HG03342 (cell line): Measurements from ENCODE around the gene OXNAD1.
A peak's percentile ranks its signal among the peaks of the same experiment; 100 is the strongest.

ENCODE experiments used
- ATAC-seq: cut with Tn5 transposase; IDR thresholded peaks from one replicate; pipeline ENCODE4 v1.9.1; 2021; ENCODE audit warnings: mild to moderate bottlenecking, moderate library complexity; ENCODE audit not compliant: unreplicated experiment

Gene OXNAD1

DNA sequence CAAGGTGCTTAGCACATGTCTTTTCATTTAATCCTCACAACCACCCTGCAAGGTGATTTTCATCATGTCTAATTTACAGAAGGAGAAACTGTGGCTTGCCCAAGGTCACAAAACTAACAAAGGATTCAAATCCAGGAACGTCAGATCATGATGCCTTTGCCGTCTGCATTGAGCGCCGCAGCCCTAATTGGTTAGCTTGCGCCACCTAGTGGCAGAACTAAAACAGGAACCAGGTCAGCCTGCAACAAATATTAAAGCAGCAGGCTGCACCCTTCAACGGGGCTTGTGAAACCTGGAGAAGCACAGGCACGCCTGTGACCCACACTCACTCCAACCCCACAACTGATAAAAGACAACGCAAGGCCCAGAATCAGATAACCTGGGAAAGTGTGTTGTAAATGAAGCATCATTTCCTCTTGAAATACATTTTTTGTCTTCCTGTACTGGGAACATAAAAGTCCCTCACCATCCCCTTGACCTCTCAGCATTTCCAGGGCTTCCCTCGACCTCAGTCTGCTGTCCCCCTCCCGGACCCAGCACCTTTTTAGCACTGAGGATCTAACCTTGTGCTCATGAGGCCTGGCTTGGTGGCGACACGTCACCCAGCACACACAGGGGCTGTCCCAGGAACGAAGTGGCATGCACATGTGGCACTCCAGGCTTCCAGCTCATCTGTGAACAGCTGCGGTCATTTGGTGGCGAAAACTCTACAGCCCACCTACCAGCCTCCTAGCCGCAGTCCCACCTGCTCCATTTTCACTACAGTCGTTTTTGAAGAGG lies 17.5 kb upstream of the OXNAD1 start:
- peak; percentile 82 for ATAC-seq

DNA sequence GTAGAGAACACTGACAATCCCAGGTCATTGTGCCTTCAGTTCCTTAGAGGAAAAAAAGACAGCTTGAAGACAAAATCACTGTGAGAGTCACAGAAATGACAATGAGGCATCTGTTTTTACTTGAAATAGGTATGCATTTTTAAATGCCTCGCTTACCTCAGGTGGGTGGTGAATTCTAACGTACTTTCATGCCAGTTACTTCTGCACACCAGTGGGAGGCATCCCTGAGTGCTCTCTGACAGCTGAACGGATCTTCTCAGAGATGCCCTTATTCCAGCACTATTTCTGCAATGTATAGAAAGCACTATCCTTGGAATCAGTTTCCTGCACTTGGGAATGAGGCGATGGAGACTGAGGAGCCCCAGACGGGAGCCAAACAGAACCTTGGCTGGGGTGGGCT lies 16.5 kb upstream of the OXNAD1 start:
- ATAC-seq: no peak

GRCh38 chr3:16249336-16249735 lies 15.7 kb upstream of the OXNAD1 start:
- no peak for ATAC-seq

GRCh38 chr3:16249886-16250285 lies 15.1 kb upstream of the OXNAD1 start:
- no peak for ATAC-seq

- no peak for ATAC-seq
These were observed 13.5 kb upstream of the OXNAD1 start for GRCh38 chr3:16251316-16252085.

DNA sequence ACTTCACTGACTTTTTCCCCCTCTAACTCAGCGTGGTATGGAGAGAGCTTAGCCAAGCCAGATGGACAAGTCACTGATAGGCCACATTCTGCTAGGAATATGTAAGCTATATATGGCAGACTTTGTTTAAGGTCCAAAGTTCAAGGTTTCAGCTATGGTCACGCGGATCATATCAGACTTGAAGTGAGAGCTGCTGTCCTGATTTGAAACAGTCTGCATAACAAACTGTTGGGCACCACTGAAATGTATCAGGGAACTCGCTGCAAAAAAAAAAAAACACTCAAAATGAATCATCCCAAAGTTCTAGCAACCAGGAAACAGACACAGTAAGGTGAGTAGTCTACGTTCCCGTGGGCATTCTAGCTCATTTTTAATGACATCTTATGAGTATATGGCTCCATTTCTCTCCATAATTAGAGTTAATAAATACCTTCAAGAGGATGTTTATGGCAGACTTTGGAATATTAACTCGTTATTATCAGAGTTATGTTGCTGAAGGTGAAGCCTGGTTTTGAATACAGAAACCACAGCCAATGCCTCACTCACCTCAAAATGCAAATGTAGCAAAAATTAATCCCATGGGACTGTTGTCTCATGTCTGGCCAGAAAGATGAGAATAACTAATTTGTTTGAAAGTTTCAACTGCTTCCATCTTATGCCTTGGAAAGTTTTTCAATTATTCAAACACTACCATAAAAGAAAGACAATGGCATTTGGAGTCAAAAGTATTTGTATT lies 12.6 kb upstream of the OXNAD1 start:
- ATAC-seq: peak; percentile 45

- peak; percentile 27 for ATAC-seq
These were observed 12.0 kb upstream of the OXNAD1 start for GRCh38 chr3:16252988-16253387.

GRCh38 chr3:16253601-16254000 lies 11.4 kb upstream of the OXNAD1 start:
- no peak for ATAC-seq

DNA sequence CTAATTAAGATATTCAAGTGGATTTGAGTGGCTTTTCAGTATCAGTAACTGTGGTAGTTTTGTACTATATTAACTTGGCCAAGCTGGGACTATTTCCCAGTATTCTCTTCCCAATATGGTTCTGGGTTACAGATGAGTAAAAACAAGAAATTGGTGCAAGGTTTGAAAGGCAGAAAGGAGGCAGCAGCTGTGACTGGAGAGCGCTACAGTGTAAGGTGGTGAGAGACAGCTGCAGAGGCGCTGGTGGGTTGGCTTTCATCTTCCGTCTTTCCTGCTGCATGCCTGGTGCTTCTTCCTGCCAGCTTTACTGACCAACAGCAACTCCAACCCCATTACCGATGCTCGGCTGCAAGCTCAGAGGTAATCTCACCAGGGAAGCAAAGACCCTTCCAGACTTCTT lies 10.1 kb upstream of the OXNAD1 start:
- no peak for ATAC-seq

GRCh38 chr3:16255326-16255725 lies 9.7 kb upstream of the OXNAD1 start:
- ATAC-seq: no peak

DNA sequence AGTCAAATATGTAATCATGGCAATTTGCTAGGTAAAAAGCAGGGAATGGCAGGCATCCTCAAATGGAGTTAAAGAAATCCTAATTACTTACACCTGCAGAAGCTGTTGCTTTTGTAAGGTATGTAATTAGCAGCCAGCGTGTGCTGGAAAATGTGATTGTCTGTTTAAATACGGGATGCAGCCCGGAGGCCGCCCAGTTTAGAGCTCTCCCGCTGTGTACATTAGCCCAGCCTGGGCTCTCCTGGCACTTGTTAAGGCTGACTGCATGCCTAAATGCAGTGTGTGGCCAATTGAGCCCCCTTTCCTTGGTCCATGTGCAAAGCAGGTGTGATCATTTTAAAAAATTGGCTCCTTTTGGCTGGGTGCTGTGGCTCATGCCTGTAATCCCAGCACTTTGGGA lies 9.3 kb upstream of the OXNAD1 start:
- no peak for ATAC-seq

DNA sequence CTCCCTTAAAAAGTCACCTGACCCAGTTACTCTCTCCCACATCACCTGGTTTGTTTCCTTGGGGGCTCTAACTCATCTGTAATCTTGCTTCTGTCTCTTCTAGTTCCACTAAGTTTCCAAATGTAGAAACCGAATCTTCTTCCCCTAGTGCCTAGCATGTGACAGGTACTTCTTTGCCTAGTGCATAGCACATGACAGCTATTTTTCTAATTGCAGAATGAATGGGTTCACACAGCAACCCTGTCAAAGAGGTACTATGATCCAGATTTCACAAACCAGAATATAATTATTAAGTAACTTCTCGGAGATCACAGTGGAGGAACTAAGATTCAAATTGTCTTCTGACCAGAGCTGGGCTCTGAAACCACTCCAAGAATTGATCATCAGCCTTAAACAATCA lies 7.7 kb upstream of the OXNAD1 start:
- no peak for ATAC-seq

GRCh38 chr3:16258177-16258576 lies 6.8 kb upstream of the OXNAD1 start:
- ATAC-seq: no peak

DNA sequence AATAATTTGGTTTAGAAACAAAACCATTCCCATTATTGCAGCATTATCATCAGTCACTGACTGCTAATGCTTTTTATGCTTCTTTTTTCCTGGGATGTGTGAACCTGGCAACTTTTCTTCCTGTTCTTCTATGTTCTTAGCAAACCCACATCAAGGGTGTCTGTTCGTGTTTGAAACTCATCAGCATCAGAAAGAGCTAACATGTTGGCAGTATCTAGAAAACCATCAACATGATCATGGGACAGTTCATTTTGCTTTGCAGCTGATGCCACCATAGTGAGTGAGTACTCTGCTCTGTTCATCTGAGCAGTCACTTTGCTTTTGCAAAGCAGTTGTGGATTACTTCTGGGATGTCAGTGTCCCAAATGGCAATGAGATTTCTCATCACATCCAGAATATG lies 6.1 kb upstream of the OXNAD1 start:
- ATAC-seq: no peak

GRCh38 chr3:16260046-16260445 lies 5.0 kb upstream of the OXNAD1 start:
- ATAC-seq: no peak

DNA sequence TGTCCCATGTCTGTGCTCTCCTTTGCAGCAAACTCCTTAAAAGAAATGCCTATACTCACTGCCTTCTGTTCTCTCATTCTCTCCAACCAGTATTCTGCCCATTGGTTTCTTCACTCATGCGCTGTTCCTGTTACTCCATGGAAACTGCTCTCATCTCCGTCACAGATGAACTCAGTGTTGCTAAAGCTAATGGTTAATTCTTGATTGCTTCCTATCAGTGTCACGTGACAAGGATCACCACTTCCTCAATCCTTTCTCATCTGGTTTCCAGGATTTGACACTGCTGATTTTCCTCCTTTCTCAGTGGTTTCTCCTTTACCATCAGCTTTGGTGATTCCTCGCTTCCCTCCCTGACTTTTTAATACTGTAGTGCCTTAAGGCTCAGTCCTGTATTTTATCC lies 2.8 kb upstream of the OXNAD1 start:
- no peak for ATAC-seq

GRCh38 chr3:16264174-16264707 lies 771 bp upstream of the OXNAD1 start:
- ATAC-seq: no peak

- ATAC-seq: no peak
These were observed 409 bp downstream of the OXNAD1 start for GRCh38 chr3:16265455-16265786.

GRCh38 chr3:16266714-16267113 lies 1.7 kb downstream of the OXNAD1 start:
- no peak for ATAC-seq

- ATAC-seq: no peak
These were observed 5.8 kb downstream of the OXNAD1 start for GRCh38 chr3:16270855-16271254.

DNA sequence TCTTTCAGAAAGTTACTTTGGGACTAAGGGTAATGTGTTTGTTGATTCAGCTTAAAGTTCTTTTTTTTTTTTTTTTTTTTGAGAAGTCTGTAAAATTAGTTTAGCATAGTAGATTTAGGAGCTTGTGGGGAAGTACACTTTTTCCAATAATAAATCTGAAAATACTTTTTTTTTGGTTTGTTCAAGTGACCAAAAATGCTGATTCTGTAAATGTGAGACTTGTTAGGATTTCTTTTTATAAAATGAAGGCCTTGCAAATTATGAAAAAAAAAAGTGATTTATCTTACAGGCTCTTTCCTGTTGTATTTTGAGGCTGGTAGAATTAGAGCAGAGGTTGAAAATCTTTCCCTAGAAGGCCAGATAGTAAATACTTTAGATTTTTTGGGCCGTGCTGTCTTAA lies 7.6 kb downstream of the OXNAD1 start:
- ATAC-seq: no peak

DNA sequence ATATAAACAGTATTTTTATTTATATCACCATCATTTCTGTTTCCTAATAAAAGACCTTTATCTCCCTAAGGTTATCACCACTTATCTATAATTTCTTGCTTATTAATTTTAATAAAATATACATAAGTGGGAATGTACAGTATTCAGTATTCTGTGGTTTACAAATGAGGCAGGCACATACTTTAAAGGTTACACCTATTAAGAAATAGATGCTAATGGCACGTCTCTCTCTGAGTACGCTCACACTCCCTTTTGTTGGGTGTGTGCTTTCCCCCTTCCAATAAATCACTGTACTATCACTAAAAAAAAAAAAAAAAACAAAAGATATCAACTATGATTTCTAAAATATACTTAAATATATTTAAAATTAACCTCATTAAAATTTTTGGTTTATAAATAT lies 8.9 kb downstream of the OXNAD1 start:
- ATAC-seq: no peak
